ENCODE data around the gene SUSD4. TPM values are rescaled to one million over a fixed set of nuclear protein-coding genes. Genes with fewer than 3 reads are reported as not detected.

Gene SUSD4
- polyA plus RNA-seq, 6 donors from 2014 or later, result not detected

DNA sequence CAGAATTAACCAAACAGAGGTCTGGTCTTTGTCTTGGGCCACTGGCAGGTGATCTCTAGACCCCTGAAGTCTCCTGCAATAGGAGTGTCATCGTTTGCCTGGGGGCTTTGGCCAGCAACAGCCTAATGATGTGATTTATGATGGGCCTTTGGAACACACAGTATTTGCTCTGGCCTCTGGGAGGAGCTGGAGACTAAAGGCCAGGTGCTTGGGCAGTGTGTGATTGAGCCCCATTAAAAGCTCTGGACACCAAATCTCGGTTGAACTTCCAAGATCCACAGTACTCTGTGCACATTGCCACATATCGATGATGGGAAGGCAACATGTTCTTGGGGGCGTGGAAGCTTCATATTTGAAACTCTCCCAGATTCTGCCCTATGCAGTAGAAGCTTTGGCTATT lies 188.9 kb downstream of the SUSD4 start:
- H3K27ac Mint-ChIP-seq, result peak overlapping the region in 1 of 6 donors; percentile 52
- H3K4me1 Mint-ChIP-seq, result peaks cover 0 to 4% (median 0%) of the 10 kb centered on the region in 3 donors
- no peaks in the 10 kb centered on the region for H3K36me3 Mint-ChIP-seq
- no peak overlapping the region for H3K4me3 Mint-ChIP-seq
- H3K27me3 Mint-ChIP-seq, result peaks cover 9 to 25% (median 23%) of the 10 kb centered on the region in 3 donors
- no peak for DNase-seq
- peaks cover 0 to 6% (median 2%) of the 10 kb centered on the region in 7 donors for H3K9me3 Mint-ChIP-seq
- no peak for ATAC-seq (ENCODE audit: low read depth in 2 of 2)

Other genes with a start within 250 kb of the SUSD4 start
- gene TLR5, start 220.9 kb downstream of the SUSD4 start, polyA plus RNA-seq (ENCODE audit: low read depth in 6 of 6), result under 1 TPM in 4 of 6 donors, not detected in 2; 0.24 to 0.91 (median 0.35) TPM
- gene CCDC185, start 29.2 kb upstream of the SUSD4 start, polyA plus RNA-seq (ENCODE audit: low read depth in 6 of 6), result not detected